GM23338 (cell line): ENCODE data around the gene GFOD1.

Experiments used
- EZH2phosphoT487 ChIP-seq: fragments of 200-600 bp; sonication (generic); IDR thresholded peaks from one replicate; pipeline ENCODE4 v1.8.1; 2018; ENCODE audit warnings: antibody characterized with exemption; ENCODE audit not compliant: unreplicated experiment
- NANOG ChIP-seq: IDR thresholded peaks from 2 replicates; pipeline ENCODE4 v1.6.1; 2016; ENCODE audit warnings: antibody characterized with exemption, borderline replicate concordance
- POLR2AphosphoS5 ChIP-seq: IDR thresholded peaks from 2 replicates; pipeline ENCODE4 v1.6.1; 2016; ENCODE audit warnings: antibody characterized with exemption, low read depth
- ZNF114 ChIP-seq: fragments of 250-450 bp; sonication (Bioruptor Pico); IDR thresholded peaks from 2 replicates; pipeline ENCODE4 v1.5.0; 2020; ENCODE audit warnings: mild to moderate bottlenecking, moderate library complexity
- ZNF331 ChIP-seq: fragments of 250-450 bp; sonication (Bioruptor Pico); IDR thresholded peaks from 2 replicates; pipeline ENCODE4 v1.5.0; 2020; ENCODE audit warnings: low read depth, mild to moderate bottlenecking, moderate library complexity
- TF ChIP-seq, protein P1 (sequence below), 2 experiments: fragments of 200-600 bp in 1 of 2; sonication (generic) in 1 of 2; conservative IDR thresholded peaks; 2 replicates each; pipeline versions ENCODE4 v1.5.1 to v1.6.1; 2016 to 2017; ENCODE audit warnings: antibody characterized with exemption in 2 of 2, low read depth in 2 of 2, mild to moderate bottlenecking in 2 of 2, moderate library complexity in 1 of 2

GRCh38 chr6:13315896-13316295, 171.5 kb downstream of the GFOD1 start:
- TF ChIP-seq, protein P1, sequence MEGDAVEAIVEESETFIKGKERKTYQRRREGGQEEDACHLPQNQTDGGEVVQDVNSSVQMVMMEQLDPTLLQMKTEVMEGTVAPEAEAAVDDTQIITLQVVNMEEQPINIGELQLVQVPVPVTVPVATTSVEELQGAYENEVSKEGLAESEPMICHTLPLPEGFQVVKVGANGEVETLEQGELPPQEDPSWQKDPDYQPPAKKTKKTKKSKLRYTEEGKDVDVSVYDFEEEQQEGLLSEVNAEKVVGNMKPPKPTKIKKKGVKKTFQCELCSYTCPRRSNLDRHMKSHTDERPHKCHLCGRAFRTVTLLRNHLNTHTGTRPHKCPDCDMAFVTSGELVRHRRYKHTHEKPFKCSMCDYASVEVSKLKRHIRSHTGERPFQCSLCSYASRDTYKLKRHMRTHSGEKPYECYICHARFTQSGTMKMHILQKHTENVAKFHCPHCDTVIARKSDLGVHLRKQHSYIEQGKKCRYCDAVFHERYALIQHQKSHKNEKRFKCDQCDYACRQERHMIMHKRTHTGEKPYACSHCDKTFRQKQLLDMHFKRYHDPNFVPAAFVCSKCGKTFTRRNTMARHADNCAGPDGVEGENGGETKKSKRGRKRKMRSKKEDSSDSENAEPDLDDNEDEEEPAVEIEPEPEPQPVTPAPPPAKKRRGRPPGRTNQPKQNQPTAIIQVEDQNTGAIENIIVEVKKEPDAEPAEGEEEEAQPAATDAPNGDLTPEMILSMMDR (conservative IDR thresholded peaks at IDR 0.05; ENCODE audit: low read depth in 2 of 2): no peak
- TF ChIP-seq ZNF331 (CRISPR knock-in tag) (no peak), NANOG (no peak), EZH2phosphoT487 (no peak), ZNF114 (CRISPR knock-in tag) (no peak), POLR2AphosphoS5 (no peak)
